Endodermal cell (in vitro differentiated cells): ENCODE data around the gene ASXL2. TPM values are rescaled to one million over a fixed set of nuclear protein-coding genes. Genes with fewer than 3 reads are reported as not detected.

Experiments used
- DNase-seq: peaks from one replicate; pipeline ENCODE4 v3.0.0-alpha.2; 2017
- H3K27ac ChIP-seq: 2 replicates; pipeline ENCODE4 v1.5.1; 2013; ENCODE audit warnings: mild to moderate bottlenecking, low read depth, low read length, moderate library complexity
- H3K27me3 ChIP-seq: 2 replicates; pipeline ENCODE4 v1.6.1; 2013; ENCODE audit warnings: mild to moderate bottlenecking, low read length, moderate library complexity; ENCODE audit not compliant: insufficient read depth, control insufficient read depth, poor library complexity, severe bottlenecking
- H3K36me3 ChIP-seq: 2 replicates; pipeline ENCODE4 v1.7.0; 2013; ENCODE audit warnings: mild to moderate bottlenecking, low read length, moderate library complexity; ENCODE audit not compliant: control insufficient read depth, insufficient read depth
- H3K4me1 ChIP-seq: one replicate; pipeline ENCODE4 v1.7.0; 2013; ENCODE audit warnings: low read length; ENCODE audit not compliant: control insufficient read depth, insufficient read depth
- H3K4me3 ChIP-seq: 2 replicates; pipeline ENCODE4 v1.5.1; 2013; ENCODE audit warnings: mild to moderate bottlenecking, low read length, moderate library complexity
- H3K9ac ChIP-seq: 2 replicates; pipeline ENCODE4 v1.6.1; 2013; ENCODE audit warnings: mild to moderate bottlenecking, low read length, moderate library complexity; ENCODE audit not compliant: poor library complexity, severe bottlenecking; ENCODE audit errors: extremely low read depth
- H3K9me3 ChIP-seq: 2 replicates; pipeline ENCODE4 v1.6.1; 2013; ENCODE audit warnings: mild to moderate bottlenecking, low read length, moderate library complexity; ENCODE audit not compliant: control insufficient read depth
- H3K27ac Mint-ChIP-seq: 2 replicates; pipeline ENCODE4 v1.8.0; 2020; ENCODE audit warnings: mixed read lengths
- H3K27me3 Mint-ChIP-seq: 2 replicates; pipeline ENCODE4 v1.8.0; 2021; ENCODE audit warnings: mild to moderate bottlenecking, mixed read lengths; ENCODE audit not compliant: insufficient read depth
- H3K36me3 Mint-ChIP-seq: 2 replicates; pipeline ENCODE4 v1.8.0; 2020; ENCODE audit warnings: low read depth, mixed read lengths
- H3K4me1 Mint-ChIP-seq: 2 replicates; pipeline ENCODE4 v1.8.0; 2020; ENCODE audit warnings: mixed read lengths
- H3K4me3 Mint-ChIP-seq: 2 replicates; pipeline ENCODE4 v1.8.0; 2020; ENCODE audit warnings: mild to moderate bottlenecking, moderate library complexity, mixed read lengths
- H3K9me3 Mint-ChIP-seq: 2 replicates; pipeline ENCODE4 v1.8.0; 2020; ENCODE audit warnings: mild to moderate bottlenecking, mixed read lengths
- CTCF ChIP-seq: fragments of 200-600 bp; sonication (generic); conservative IDR thresholded peaks from 2 replicates; pipeline ENCODE4 v1.5.0; 2021; ENCODE audit warnings: antibody characterized with exemption, mild to moderate bottlenecking
- WGBS, 2 experiments: methylation state at CpG; one replicate each; pipeline versions ENCODE4 v1.1.5 to v1.1.7; 2013; ENCODE audit warnings: missing lambda C conversion rate in 2 of 2, mixed read lengths in 1 of 2; ENCODE audit not compliant: insufficient coverage in 1 of 2, insufficient read length in 1 of 2; 5-methylcytosine and 5-hydroxymethylcytosine counted together
- total RNA-seq, 2 donors: library from RNA; stranded (reverse); fragmentation: NEBNext Ultra II Directional in 1 of 2; extraction: Animal tissue kit (Norgen Biotek cat#: 25700) in 1 of 2; gene quantifications; 2 replicates in 1 of 2; 3 replicates in 1 of 2; pipeline ENCODE4 v1.2.1, GENCODE V29; 2021

ASXL2 gene
- total RNA-seq, 2 donors from 2014 or later, result 33.2 to 41.7 TPM

GRCh38 chr2:25808006-25808383, 70.3 kb downstream of the ASXL2 start:
- H3K4me3 Mint-ChIP-seq, result no peak overlapping the region
- H3K27me3 Mint-ChIP-seq, result no peaks in the 10 kb centered on the region
- DNase-seq, result no peak
- TF ChIP-seq CTCF, result no peak
- peaks cover 38% of the 10 kb centered on the region for H3K36me3 ChIP-seq
- H3K4me1 ChIP-seq, result no peaks in the 10 kb centered on the region
- H3K9me3 ChIP-seq, result peaks cover 15% of the 10 kb centered on the region
- H3K9ac ChIP-seq, result no peak overlapping the region
- peaks cover 11% of the 10 kb centered on the region for H3K9me3 Mint-ChIP-seq
- H3K4me3 ChIP-seq, result no peak overlapping the region
- no peak overlapping the region for H3K27ac Mint-ChIP-seq
- no peak overlapping the region for H3K27ac ChIP-seq
- peaks cover 2% of the 10 kb centered on the region for H3K4me1 Mint-ChIP-seq
- no peaks in the 10 kb centered on the region for H3K27me3 ChIP-seq
- H3K36me3 Mint-ChIP-seq, result peaks cover 38% of the 10 kb centered on the region
- 95 to 100% methylated on average over 1 to 2 of the region's 2 CpGs for WGBS, 2 experiments

- Histone ChIP-seq H3K9me3 (peaks cover 16% of the 10 kb centered on the region), H3K36me3 (peaks cover 47% of the 10 kb centered on the region), H3K4me3 (no peak overlapping the region), H3K27me3 (no peaks in the 10 kb centered on the region), H3K4me1 (no peaks in the 10 kb centered on the region), H3K27ac (no peak overlapping the region), H3K9ac (no peak overlapping the region)
- no peak overlapping the region for H3K27ac Mint-ChIP-seq
- peaks cover 44% of the 10 kb centered on the region for H3K36me3 Mint-ChIP-seq
- 80 to 100% methylated on average over 1 of the region's 1 CpG for WGBS, 2 experiments
- peaks cover 2% of the 10 kb centered on the region for H3K4me1 Mint-ChIP-seq
- H3K27me3 Mint-ChIP-seq, result no peaks in the 10 kb centered on the region
- no peak for TF ChIP-seq CTCF
- peaks cover 11% of the 10 kb centered on the region for H3K9me3 Mint-ChIP-seq
- no peak for DNase-seq
- no peak overlapping the region for H3K4me3 Mint-ChIP-seq
Observed at GRCh38 chr2:25806941-25807340, 71.3 kb downstream of the ASXL2 start.

- no peaks in the 10 kb centered on the region for H3K27me3 ChIP-seq
- DNase-seq, result no peak
- peaks cover 16% of the 10 kb centered on the region for H3K9me3 ChIP-seq
- no peak overlapping the region for H3K27ac Mint-ChIP-seq
- no peak overlapping the region for H3K9ac ChIP-seq
- H3K27ac ChIP-seq, result no peak overlapping the region
- peaks cover 11% of the 10 kb centered on the region for H3K9me3 Mint-ChIP-seq
- peaks cover 47% of the 10 kb centered on the region for H3K36me3 Mint-ChIP-seq
- H3K36me3 ChIP-seq, result peaks cover 52% of the 10 kb centered on the region
- H3K4me3 Mint-ChIP-seq, result no peak overlapping the region
- H3K4me3 ChIP-seq, result no peak overlapping the region
- no peaks in the 10 kb centered on the region for H3K27me3 Mint-ChIP-seq
- 95 to 100% methylated on average over 1 of the region's 2 CpGs for WGBS, 2 experiments
- TF ChIP-seq CTCF, result no peak
- peaks cover 2% of the 10 kb centered on the region for H3K4me1 Mint-ChIP-seq
- no peaks in the 10 kb centered on the region for H3K4me1 ChIP-seq
Observed at GRCh38 chr2:25805987-25806386, 72.3 kb downstream of the ASXL2 start.
